HFFc6 (cell line): ENCODE measurements around the gene TKTL2. TPM values are rescaled to one million over a fixed set of nuclear protein-coding genes. Genes with fewer than 3 reads are reported as not detected.

Experiments used
- DNase-seq: peaks from one replicate; pipeline ENCODE4 v3.0.0-alpha.2; 2018
- H3K27ac Mint-ChIP-seq: 2 replicates; pipeline ENCODE4 v1.8.0; 2020; ENCODE audit warnings: mild to moderate bottlenecking, mixed read lengths
- H3K27me3 Mint-ChIP-seq: 2 replicates; pipeline ENCODE4 v1.8.0; 2021; ENCODE audit warnings: mild to moderate bottlenecking, moderate library complexity, mixed read lengths; ENCODE audit not compliant: insufficient read depth
- H3K36me3 Mint-ChIP-seq: 2 replicates; pipeline ENCODE4 v1.8.0; 2021; ENCODE audit warnings: low read depth, mixed read lengths
- H3K4me1 Mint-ChIP-seq: 2 replicates; pipeline ENCODE4 v1.8.0; 2020; ENCODE audit warnings: low read depth, mixed read lengths
- H3K4me3 Mint-ChIP-seq: 2 replicates; pipeline ENCODE4 v1.8.0; 2020; ENCODE audit warnings: mild to moderate bottlenecking, moderate library complexity, mixed read lengths
- H3K9me3 Mint-ChIP-seq: 2 replicates; pipeline ENCODE4 v1.8.0; 2020; ENCODE audit warnings: mild to moderate bottlenecking, mixed read lengths
- long read RNA-seq: library from polyadenylated mRNA; unstranded; transcript quantifications from one replicate; pipeline ENCODE4 v2.0.0, GENCODE V29; 2019
- total RNA-seq, 6 experiments: library from RNA; stranded (reverse); fragmentation: NEBNext Ultra II Directional; extraction: Animal tissue kit (Norgen Biotek cat#: 25700); gene quantifications; 2 replicates in 1 of 6; 3 replicates in 5 of 6; pipeline ENCODE4 v1.2.3, GENCODE V29; 2021
- TF ChIP-seq, protein P1 (sequence below): fragments of 200-600 bp; sonication (generic); IDR thresholded peaks from 2 replicates; pipeline ENCODE4 v1.5.0; 2021; ENCODE audit warnings: antibody characterized with exemption, mild to moderate bottlenecking

Gene TKTL2, protein sequence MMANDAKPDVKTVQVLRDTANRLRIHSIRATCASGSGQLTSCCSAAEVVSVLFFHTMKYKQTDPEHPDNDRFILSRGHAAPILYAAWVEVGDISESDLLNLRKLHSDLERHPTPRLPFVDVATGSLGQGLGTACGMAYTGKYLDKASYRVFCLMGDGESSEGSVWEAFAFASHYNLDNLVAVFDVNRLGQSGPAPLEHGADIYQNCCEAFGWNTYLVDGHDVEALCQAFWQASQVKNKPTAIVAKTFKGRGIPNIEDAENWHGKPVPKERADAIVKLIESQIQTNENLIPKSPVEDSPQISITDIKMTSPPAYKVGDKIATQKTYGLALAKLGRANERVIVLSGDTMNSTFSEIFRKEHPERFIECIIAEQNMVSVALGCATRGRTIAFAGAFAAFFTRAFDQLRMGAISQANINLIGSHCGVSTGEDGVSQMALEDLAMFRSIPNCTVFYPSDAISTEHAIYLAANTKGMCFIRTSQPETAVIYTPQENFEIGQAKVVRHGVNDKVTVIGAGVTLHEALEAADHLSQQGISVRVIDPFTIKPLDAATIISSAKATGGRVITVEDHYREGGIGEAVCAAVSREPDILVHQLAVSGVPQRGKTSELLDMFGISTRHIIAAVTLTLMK
- total RNA-seq: not detected
- long read RNA-seq: 0 reads

GRCh38 chr4:163473576-163473975, at the start of gene TKTL2:
TSS of gene TKTL2 (minus strand) at chr4:163473754. CDS start at chr4:163473734, 20 bp downstream.
- Mint-ChIP-seq H3K4me3 (no peak within 1 kb of the TSS), H3K27me3 (no peaks in the 10 kb centered on the region; the same call in 1 of the 2 replicates), H3K4me1 (no peaks in the 10 kb centered on the region), H3K9me3 (no peaks in the 10 kb centered on the region), H3K36me3 (no peaks in the 10 kb centered on the region), H3K27ac (no peak within 1 kb of the TSS)
- TF ChIP-seq, protein P1, sequence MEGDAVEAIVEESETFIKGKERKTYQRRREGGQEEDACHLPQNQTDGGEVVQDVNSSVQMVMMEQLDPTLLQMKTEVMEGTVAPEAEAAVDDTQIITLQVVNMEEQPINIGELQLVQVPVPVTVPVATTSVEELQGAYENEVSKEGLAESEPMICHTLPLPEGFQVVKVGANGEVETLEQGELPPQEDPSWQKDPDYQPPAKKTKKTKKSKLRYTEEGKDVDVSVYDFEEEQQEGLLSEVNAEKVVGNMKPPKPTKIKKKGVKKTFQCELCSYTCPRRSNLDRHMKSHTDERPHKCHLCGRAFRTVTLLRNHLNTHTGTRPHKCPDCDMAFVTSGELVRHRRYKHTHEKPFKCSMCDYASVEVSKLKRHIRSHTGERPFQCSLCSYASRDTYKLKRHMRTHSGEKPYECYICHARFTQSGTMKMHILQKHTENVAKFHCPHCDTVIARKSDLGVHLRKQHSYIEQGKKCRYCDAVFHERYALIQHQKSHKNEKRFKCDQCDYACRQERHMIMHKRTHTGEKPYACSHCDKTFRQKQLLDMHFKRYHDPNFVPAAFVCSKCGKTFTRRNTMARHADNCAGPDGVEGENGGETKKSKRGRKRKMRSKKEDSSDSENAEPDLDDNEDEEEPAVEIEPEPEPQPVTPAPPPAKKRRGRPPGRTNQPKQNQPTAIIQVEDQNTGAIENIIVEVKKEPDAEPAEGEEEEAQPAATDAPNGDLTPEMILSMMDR: no peak
- DNase-seq: no peak

- TF ChIP-seq, protein P1: no peak
- Mint-ChIP-seq H3K9me3 (no peaks in the 10 kb centered on the region), H3K27ac (no peak overlapping the region), H3K4me1 (no peaks in the 10 kb centered on the region), H3K36me3 (peaks cover 32% of the 10 kb centered on the region), H3K27me3 (no peaks in the 10 kb centered on the region), H3K4me3 (no peak overlapping the region)
- DNase-seq: no peak
Observed at GRCh38 chr4:163515198-163515597, 41.6 kb upstream of the TKTL2 start.

- peaks cover 40% of the 10 kb centered on the region for H3K4me1 Mint-ChIP-seq
- H3K36me3 Mint-ChIP-seq: peaks cover 14% of the 10 kb centered on the region; the same call in 1 of the 2 replicates
- DNase-seq: no peak
- TF ChIP-seq, protein P1: no peak
- H3K4me3 Mint-ChIP-seq: no peak overlapping the region
- no peaks in the 10 kb centered on the region for H3K27me3 Mint-ChIP-seq
- no peak overlapping the region; the same call in 1 of the 2 replicates for H3K27ac Mint-ChIP-seq
- no peaks in the 10 kb centered on the region for H3K9me3 Mint-ChIP-seq
Observed at GRCh38 chr4:163505374-163505773, 31.8 kb upstream of the TKTL2 start.

- no peak for DNase-seq
- Mint-ChIP-seq H3K4me3 (no peak overlapping the region), H3K27ac (no peak overlapping the region), H3K36me3 (peaks cover 13% of the 10 kb centered on the region), H3K4me1 (peaks cover 45% of the 10 kb centered on the region), H3K27me3 (no peaks in the 10 kb centered on the region), H3K9me3 (no peaks in the 10 kb centered on the region)
- TF ChIP-seq, protein P1: no peak
Observed at GRCh38 chr4:163500586-163500985, 27.0 kb upstream of the TKTL2 start.

- TF ChIP-seq, protein P1: no peak
- H3K4me3 Mint-ChIP-seq: peak overlapping the region; percentile 100
- peak overlapping the region; percentile 80 for H3K27ac Mint-ChIP-seq
- H3K9me3 Mint-ChIP-seq: no peaks in the 10 kb centered on the region
- peaks cover 9% of the 10 kb centered on the region for H3K36me3 Mint-ChIP-seq
- peaks cover 31% of the 10 kb centered on the region for H3K4me1 Mint-ChIP-seq
- DNase-seq: no peak
- peaks cover 3% of the 10 kb centered on the region; the same call in 1 of the 2 replicates for H3K27me3 Mint-ChIP-seq
Observed at GRCh38 chr4:163495900-163496299, 22.3 kb upstream of the TKTL2 start.
